Activated CD8-positive, alpha-beta memory T cell treated with anti-CD3 and anti-CD28 coated beads, Interleukin-2, amount 50 U/mL, for 48 hours (primary cell): ENCODE data around the gene BLMH.
"Not testable (repeated sequence)": the region's sequence is repeated elsewhere in the genome, so short reads cannot be mapped to it uniquely, and the experiment has no call there.

ENCODE experiments used
- DNase-seq: peaks from one replicate; pipeline ENCODE4 v3.0.0-alpha.2; 2020

The BLMH gene

GRCh38 chr17:30244853-30245385, 46.8 kb downstream of the BLMH start:
- DNase-seq = no peak

GRCh38 chr17:30243568-30243967, 48.2 kb downstream of the BLMH start:
- DNase-seq = peak; percentile 12

DNA sequence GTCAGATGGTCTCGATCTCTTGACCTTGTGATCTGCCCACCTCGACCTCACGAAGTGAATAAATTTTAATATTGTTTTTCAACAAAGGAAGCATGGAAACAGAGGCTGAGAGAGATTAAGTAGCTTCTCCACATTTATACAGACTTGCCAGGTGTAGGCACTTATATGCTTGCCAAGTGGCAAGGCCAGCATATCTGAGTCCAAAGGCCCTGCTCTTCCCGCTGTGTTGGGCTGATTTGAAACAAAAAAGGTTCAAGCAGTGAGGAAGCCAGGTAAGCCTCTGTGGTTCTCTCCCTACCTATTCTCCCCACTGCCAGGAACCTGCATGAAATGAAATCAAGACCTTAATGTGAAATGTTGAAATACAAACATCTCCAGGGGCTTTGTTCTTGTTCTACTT, 48.7 kb downstream of the BLMH start:
- peak; percentile 6 for DNase-seq

DNA sequence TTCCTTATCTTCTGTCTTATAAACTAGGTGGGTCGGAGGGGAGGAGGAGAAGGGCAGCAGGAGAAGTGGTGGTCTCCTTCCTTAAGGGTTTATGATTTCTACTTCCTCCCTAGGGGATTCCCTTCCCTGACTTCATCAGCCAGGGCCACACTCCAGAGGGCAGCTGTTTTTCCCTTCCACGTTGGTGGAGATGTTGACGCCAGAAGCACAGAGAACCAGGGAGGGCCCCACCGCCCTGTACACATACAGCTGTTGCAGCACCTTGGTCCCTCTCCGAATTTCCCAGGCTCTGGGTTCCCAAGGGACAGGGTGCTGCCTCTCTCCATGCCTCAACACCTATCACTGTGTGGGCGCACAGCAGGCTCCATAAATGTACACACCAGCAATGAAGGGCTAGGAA, 50.7 kb downstream of the BLMH start:
- peak; percentile 7 for DNase-seq

- peak; percentile 7 for DNase-seq
These were observed 51.6 kb downstream of the BLMH start for GRCh38 chr17:30240177-30240576.

DNA sequence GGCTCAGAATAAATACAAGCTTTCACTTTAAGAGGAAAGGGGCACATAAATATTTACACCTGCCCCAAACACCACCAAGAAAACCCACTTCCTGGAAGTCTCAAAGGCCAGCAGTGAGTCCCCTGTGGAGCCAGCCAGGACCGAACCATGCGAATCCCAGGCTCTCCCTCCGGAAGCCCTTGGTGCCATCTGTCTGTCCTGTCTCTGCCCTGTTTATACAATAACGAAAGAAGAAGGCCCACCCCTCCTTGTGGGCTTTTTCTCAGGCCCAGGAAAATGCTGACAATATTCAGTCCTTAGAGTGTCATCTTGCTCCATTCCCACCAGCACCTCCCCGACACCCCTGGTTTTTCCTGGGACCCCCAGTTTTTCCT, 52.7 kb downstream of the BLMH start:
- peak; percentile 40 for DNase-seq

DNA sequence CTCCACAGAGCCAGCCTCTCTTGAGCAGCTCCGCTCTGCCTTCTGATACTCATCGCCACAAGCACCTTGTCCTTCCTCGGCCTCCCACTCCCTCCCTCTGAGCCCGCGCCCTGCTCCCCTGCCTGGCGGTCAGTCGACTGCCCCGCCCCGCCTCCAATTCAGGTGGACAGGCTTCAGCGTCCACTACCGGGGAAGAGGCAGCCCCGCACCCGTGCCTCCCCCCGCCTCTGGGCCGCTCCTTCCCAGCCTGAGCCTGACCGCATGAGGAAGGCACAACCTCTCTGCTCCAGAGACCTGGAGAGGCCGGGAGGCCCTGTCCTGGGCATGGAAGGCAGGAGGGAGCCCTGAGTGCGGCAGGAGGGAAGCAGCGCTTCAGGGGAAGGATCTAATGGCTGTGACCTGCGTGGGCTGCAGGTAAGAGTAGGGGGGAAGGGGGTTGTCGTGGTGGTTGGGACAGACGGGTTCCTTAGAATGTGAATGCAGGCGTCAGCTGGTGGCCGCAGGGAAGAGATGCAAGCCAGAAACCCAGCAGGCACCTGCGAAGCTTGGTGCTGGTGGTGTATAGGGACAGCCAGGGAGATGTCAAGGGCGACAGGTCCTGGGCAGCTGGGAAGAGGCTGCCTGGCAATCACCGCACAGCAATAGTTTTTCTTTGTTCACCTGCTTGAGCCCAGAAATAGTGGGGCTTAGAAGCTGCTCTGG, 53.2 kb downstream of the BLMH start:
- DNase-seq = peak; percentile 48

DNA sequence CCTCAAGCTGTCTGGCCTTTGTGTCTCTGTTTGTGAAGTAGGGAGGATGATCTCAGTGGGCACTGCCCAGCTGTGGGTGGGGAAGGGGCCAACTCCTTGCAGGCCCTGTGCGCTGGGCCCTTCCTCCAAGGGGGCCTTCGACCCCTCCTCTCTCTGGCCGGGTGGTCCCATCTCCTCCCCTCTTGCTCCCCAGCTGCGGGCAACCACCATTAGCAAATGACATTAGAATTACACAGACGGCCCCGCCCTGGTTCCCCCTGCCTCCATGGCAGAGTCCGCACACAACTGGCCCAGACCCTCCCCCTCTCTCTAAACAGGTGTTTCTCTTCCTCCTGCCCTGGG, 53.8 kb downstream of the BLMH start:
- no peak for DNase-seq

- peak; percentile 51 for DNase-seq
These were observed 54.3 kb downstream of the BLMH start for GRCh38 chr17:30237296-30238002.

DNA sequence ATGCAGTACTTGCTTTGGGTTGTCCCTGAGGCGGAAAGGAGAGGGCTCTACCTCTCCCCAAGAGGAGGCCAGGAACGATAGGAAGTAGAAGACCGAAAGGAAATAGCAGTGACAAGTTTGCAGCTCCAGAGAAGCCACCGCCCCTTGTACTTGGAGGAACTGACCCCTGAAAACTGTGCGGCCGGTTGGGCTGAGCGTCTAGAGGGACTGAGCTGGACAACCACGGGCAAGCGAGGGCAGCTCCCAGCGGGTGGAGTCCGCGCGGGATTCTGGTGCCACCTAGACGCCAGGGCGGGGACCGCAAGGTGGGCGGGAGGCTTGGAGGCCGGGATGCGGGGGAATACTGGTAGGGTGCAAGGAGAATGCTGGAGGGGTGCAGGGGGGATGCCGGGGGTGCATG, 55.0 kb downstream of the BLMH start:
- DNase-seq = peak; percentile 64

DNA sequence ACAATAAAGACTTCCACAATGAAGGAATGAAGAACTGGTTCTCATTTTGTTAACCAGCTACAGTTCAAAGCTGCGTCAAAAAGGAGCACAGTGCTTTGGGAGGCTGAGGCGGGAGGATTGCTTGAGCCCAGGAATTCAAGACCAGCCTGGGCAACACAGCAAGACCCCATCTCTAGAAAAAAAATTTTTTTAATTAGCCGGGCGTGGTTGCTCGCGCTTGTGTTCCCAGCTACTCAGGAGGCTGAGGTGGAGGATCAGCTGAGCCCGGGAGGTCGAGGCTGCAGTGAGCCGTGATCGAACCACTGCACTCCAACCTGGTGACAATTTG, 55.5 kb downstream of the BLMH start:
- DNase-seq = no peak

DNA sequence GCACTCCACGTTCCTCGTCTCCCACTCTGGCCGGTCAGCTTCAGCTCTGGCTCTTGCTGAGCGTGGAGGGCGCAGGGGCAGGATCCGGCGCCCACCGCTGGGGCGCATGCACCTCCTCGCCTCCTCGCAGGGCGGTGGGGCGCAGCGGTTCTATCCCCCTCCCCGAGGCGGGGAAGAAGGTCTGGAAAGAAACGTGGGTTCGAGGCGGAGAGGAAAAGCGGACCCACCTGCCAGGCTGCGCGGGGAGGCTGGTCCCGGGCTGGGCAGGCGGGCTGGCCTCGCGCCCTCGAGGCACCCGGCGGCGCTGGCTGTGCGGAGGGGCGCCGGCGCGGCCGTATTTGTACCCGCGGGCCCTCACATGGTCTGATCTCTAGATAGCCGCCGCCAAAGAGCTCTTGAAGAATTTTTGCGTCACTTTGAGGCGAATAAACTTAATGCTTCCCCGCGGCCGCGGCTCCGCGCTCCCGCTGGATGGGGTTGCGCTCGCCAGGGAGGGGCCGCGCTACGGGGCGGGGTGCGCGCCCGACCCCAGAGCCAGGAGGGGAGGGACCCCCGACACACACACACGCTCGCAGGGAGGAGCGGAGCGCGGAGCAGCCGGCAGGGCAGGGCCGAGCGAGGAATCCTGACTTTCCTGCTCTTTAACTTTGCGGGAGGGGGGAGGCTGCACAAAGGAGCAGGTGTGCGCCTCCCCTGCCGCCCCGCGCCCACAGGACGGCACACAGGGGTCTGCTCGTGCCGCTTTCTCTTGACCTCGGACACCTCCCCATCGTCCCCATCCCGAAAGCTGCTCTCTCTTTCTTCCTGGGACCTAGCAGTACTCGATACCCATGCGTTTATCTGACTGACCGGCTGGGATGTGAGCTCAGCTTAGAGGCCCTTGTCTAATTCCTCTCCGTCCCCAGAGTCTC, 56.1 kb downstream of the BLMH start, which contains the start of gene SLC6A4:
SLC6A4 (minus strand) TSS at position 312 of the 911 bp plus-strand sequence. CDS start 13,739 bp downstream, outside the sequence.
- no peak for DNase-seq

GRCh38 chr17:30234964-30235363, 56.8 kb downstream of the BLMH start:
- no peak for DNase-seq

- no peak for DNase-seq
These were observed 57.4 kb downstream of the BLMH start for GRCh38 chr17:30234296-30234695.

GRCh38 chr17:30232824-30233427, 58.8 kb downstream of the BLMH start:
- DNase-seq = no peak

- no peak for DNase-seq
These were observed 59.5 kb downstream of the BLMH start for GRCh38 chr17:30232015-30232823.

- no peak for DNase-seq
These were observed 61.1 kb downstream of the BLMH start for GRCh38 chr17:30230596-30231125.

DNA sequence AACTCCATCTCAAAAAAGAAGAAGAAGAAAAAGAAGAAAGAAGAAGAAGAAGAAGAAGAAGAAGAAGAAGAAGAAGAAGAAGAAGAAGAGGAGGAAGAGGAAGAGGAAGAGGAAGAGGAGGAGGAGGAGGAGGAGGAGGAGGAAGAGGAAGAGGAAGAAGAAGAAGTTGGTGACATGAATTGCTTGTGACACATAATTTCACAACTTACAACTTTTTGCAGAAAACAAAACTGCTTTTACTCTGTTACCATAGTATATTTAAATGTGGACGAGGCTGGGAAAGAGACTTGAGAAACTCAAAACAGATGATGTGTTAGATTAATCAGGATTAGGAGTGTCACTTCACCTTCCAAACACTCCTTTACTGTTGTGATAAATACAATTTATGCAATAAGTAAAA, 61.7 kb downstream of the BLMH start:
- DNase-seq = not testable (repeated sequence)

- no peak for DNase-seq
These were observed 62.7 kb downstream of the BLMH start for GRCh38 chr17:30229012-30229411.

- DNase-seq = no peak
These were observed 63.7 kb downstream of the BLMH start for GRCh38 chr17:30228011-30228410.

DNA sequence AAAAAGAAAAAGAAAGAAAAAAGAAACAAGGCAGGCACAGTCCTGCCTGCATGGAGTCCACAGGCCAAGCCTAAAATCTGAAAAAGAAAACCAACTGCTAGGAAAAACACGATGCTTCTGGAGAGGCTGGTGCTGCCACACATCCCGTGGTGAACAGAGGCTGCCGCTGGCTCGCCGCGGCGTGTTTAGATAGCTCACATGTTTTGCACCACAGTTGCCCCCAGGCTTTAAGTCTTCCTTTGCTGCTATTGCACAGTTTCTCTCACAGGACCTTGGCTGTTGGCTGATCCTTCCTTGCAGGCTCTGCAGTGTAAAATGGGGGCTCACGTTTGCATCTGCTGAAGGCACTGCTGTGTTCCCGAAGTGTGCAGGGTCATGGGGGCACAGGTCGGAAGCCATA, 64.9 kb downstream of the BLMH start:
- DNase-seq = no peak
